HTR-8/SVneo (cell line): ENCODE data around the gene RGS7.

ENCODE experiments used
- DNase-seq: peaks from one replicate; pipeline ENCODE4 v3.0.0; 2011; ENCODE audit warnings: low spot score, mixed read lengths; ENCODE audit not compliant: insufficient read length
- FAIRE-seq: peaks from 2 replicates; lab custom pipeline; 2011; peaks lifted over from hg19 to GRCh38; lab: Jason Lieb, UNC

The RGS7 gene

DNA sequence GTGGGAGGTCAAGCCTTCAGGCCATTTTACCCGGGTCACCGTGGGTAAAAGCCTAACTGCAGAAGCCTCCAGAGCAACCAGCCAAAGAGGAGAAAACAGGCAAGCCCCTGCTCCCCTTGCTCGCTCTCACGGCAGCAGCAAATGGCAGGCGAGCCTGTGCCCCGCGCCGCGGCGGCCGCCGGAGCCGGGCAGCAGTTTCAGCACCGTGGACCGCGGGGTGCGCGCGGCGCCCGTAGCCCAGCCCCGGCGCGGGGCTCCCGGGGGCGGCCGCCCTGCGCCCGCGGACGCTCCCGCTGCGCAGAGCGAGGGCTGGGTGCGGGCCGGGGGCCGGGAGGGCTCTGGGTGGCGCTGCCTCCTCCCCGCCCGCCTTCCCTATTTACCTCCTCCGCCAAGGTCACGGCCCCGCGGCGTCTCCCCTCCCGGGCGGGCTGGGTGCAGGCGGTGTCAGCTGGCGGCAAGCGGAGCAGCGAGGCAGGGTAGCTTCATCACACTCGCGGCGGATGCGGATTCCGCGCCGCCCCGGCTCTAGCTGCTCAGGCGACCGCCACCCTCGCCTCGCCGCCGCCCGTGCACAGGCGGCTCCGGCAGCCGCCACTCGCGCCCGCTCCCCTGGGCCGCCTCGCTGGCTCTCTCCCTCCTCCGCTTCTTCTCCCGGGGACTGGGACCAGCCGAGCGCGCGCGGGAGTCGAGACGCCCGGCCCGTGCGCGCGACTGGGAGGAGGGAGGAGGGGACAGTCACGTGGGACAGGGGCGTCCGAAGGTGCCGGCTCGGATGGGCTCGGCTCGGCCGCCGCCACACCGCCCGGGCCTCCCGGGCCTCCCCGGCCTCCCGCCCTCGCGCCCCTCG lies at the start of gene RGS7:
Gene RGS7, minus strand, starts transcription at position 687 of the 847 bp plus-strand sequence.
- DNase-seq, result peak; percentile 83
- peak; percentile 81 for FAIRE-seq

DNA sequence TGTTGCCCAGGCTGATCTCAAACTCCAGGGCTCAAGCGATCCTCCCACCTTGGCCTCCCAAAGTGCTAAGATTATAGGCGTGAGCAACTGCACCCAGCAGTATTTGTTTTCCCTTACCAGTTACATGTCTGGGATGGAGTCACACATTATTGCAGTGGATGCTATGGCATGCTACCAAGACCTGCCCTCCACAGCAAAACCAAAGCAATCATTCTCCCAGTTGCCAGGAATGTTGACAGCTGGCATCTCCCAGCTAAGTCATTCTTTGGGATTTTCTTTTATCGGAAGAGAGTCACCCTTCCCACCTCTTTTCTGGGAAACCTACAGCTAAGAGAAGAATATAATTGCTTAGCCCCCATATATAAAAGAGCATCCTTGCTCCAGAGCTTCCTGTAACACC lies 49.4 kb upstream of the RGS7 start:
- FAIRE-seq, result no peak
- no peak for DNase-seq

DNA sequence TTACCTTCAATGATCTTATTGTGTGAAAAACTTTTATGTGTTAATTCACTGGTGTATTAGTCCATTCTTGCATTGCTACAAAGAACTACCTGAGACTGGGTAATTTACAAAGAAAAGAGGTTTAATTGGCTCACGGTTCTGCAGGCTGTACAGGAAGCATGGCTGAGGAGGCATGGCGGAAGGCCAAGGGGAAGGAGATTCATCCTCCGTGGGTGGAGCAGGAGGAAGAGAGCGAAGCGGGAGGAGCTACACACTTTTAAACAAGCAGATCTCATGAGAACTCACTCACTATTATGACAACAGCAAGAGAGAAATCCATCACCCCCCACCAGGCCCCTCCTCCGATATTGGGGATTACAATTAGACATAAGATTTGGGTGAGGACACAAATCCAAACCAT lies 44.2 kb upstream of the RGS7 start:
- FAIRE-seq (no peak), DNase-seq (no peak)

DNA sequence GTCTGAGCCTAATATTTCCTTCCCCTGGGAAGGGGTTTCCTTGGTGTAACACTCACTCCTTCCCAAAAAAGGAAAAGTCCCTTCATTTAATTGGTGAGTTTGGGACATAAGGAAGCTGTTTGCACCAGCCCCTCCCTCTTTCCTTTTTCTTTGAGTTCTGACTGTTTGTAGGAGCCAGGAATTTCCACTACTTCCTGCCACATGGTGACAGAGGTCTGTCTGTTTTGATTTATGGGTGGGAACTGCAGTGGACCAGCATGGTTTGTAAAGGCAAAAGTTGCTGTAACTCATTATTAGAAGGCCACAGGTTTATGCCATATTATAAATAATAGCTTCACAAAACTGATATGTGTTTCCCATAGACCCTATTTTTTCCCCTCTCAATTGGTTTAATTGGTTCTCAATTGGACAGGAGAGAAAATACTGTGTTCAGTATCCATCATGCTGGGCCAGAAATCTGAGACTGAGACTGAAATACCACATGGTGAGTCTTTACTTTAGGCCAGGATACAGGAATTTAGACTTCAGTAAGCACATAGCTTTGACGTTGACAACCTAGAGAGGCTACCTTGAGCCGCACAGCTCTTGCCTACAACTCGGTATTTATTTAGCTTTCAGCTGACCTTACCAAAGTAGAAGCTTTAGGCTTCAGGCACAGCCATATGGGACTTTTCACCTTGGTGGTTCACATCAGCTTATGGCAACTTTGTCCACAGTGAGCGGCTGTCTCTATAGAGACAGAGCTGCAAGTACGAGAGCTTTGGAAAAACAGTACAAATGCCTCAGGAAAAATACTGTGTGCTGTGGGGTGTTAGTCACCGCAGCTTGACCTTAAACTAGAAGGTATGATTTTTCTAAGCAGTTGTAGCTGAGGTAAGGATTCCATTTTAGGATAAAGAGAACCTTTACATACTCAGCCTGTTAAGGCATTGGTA lies 40.0 kb upstream of the RGS7 start:
- DNase-seq, result peak; percentile 31
- FAIRE-seq, result peak; percentile 60

DNA sequence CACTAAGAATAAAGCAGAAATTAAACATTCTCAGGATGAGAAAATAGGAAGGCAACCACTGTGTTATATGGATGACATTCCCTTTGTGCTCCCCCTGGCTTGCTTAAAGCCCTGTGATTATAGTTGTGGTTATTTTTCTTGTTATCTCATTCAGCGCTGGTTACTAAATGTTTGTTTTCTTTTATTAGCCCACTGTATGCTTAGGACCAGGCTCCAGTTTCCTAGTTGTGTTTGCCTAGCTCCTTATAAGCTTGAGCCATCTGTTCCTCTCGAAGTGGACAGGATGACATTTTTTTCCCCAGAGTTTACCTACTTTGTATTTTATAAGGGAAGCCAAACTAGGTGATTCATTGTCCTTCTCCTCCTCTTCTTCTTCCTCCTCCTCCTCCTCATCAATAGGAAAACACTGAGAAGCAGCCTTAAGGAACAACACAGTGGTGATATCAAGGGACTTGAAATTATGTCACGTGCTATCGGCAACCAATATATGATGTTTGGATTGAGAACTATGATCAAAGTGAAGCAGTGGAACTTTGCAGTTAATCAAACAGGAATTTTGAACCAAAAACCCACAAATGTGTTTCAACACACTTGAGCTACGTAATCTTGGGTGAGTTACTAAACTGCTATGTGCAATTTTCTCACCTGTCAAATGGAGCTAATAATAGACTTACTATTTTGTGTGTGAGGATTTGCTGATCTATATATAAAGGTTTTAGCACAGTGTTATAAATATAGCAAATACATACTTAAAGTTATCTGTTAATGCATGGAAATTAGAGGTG lies 35.1 kb upstream of the RGS7 start:
- FAIRE-seq (no peak), DNase-seq (no peak)

DNA sequence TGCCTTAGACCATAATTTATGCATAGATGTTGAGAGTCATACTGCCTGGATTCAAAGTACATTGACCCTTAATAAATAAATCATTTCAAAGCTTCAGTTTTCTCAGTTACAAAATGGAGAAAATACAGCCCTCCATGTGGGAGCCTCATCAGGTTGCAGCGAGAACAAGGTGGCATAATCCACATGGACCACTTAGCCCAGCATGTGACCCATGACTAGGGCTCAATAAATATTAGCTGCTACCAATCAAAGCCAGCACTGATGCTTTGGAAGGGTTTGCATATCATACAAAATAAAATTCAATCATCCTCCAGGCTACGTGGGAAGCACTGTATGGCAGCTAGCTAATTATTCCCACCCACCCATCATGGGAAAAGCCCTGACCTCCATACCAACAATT lies 33.5 kb upstream of the RGS7 start:
- FAIRE-seq (no peak), DNase-seq (no peak)

DNA sequence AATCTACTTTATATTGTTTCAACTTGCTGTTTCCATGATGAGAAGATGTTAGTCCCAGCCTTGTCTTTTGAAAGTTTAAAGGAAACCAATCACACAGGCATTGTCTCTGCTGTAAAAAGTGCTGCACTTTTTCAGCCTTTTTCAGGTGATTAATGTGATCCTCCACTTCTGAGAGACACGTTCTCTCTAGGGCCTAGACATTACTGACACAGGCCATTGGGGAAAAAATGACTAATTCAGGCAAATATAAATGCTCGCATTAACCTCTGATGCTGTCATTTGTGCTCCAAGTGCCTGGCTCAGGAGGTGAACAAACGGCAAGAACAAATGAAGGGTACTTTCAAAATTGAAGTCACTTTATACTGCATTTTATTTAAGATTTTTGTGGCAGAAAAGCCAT lies 32.4 kb upstream of the RGS7 start:
- FAIRE-seq (no peak), DNase-seq (no peak)

DNA sequence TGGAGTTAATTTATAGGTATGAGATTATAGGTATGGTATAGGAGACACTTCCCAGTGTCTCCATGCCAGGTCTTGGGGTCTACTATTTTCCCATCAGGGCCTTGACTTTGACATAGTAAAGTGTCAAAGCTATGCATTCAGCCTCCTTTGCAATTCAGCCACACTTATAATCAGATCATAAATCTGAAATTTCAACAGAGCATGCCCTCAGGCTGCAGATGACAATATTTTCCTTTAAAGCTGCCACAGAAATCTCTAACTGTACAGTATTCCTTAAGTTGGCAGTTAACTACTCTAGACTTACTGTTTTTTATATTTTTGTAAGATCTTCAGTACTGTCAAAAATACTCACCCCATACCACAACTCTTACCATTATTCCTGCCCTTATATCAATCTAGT lies 30.2 kb upstream of the RGS7 start:
- DNase-seq, result no peak

DNA sequence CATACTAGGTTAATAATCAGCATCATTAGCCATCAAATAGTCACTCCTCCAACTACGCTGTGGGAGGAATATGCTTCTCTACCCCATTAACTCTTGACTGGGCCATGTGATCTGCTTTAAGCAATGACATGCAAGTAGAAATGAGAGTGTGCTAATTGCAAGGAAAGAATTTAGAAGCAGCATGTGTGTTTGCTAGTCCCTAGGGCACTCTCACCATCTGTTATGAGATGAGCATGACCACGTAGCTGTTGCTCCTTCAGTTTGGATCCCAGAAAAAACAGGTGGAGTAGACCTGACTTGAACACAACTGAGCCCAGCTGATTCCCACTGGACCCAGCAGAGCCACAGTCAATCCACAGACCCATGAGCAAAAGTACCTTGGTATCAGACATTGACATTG lies 19.7 kb upstream of the RGS7 start:
- FAIRE-seq, result no peak
- no peak for DNase-seq

More for the DNA sequence above, 30.2 kb upstream of the RGS7 start:
- FAIRE-seq, result no peak

DNA sequence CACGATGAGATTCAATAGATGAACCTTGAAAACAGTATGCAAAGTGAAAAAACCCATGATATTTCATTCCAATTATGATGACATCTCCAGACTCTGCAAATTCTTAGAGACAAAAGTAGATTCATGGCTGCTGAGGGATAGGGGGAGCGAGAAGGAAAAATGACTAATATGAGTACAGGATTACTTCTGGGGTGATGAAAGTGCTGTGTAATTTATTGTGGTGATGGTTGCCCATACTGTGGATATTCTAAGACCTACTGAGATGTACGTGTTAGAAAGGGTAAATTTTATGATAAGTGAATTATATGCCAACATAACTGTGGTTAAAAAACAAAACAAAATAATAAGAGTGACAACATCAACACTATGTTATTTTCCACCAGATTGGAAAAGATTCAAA lies 18.9 kb upstream of the RGS7 start:
- no peak for FAIRE-seq
- DNase-seq, result no peak

DNA sequence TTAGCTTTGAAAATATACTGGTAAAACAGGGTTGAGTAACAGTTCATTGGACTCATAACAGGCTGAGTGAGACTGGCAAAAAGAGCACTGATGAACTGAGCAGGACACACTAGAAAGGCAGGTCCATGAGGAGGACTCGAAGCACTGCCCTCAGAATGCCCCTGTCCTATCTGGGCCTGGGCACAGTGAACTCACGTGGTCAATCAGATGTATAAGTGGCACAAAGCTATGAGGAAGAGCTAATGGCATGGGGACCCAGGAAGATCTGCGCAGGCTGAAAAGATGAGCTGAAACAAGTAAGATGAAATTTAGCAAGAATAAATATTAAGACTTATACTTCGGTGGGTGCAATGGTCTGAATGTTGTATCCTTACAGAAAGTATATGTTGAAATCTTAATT lies 9.2 kb upstream of the RGS7 start:
- DNase-seq, result no peak
- no peak for FAIRE-seq

DNA sequence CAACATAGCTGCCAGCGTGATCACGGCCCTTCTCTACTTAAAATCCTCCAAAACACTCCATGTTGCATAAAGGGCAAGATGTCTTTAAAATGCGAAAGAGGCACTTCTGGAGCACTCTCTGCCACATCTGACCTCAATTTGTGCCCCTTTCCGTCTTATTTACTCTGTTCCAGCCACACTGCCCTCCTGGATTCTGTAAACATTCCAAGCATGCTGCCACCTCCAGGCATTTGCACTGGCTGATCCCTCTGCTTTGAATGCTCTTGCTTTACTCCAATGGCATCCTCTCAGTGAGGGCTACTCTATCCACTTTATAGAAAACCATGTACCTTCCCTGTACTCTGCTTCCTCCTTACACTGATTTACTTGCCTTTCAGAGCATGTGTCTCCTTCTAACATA lies 5.3 kb upstream of the RGS7 start:
- DNase-seq (no peak), FAIRE-seq (no peak)

DNA sequence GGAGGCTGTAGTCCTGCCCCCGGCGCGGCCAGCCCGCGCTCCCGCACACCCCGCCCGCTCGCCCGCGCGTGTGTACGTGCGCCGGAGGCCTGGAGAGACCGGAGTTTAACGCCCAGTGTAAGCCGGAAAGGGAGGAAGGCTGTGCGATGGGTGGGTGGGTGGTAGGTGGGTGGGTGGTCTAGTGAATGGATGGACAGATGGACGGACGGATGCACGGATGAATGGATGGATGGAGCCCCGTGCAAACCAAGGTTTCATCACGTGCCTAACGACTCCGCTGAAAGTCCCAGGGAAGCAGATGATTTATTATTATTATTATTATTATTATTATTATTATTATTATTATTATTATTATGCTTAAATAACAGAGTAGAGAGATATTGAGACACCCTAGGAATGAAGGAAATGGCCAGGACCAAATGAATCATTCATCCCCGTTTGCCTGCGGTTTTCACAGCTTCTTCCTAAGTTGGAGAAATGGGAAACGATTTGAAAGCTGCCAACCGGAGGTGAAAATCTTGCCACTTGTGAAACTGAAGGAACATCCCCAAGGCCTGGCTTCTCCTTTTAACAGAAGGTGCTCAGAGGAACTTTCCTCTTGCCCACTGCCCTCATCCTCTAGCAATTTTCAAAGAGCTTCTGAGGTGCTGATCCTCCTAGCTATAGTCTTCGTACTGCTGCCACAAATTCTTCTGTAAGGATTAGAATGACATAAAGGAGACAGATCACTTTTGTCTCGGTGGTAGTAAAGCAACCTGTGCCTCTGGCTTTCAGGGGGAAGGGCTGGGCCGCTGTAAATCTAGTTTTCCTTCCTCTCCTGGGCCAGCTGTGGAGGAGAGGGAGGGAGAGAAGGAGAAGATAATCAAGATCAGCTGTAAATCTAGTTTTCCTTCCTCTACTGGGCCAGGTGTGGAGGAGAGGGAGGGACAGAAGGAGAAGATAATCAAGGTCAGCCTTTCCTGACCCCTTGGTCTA lies 648 bp upstream of the RGS7 start:
- no peak for FAIRE-seq
- no peak for DNase-seq

DNA sequence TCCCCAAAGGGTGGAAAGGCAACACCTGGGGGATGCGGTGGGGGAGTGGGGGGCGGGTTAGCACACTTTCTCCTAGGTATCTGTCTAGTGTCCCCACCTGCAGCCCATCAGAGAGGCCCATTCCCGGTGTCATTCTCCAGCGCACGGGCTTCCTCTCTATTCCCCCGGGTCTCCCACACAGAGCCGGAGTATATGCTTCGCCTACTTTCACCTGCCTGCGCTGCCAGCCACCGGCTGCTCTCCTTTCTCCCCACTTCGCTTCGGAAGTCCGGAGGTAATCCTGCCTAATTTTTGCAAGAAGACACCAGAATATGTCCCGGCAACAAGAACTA lies 852 bp downstream of the RGS7 start:
- DNase-seq (no peak), FAIRE-seq (no peak)

DNA sequence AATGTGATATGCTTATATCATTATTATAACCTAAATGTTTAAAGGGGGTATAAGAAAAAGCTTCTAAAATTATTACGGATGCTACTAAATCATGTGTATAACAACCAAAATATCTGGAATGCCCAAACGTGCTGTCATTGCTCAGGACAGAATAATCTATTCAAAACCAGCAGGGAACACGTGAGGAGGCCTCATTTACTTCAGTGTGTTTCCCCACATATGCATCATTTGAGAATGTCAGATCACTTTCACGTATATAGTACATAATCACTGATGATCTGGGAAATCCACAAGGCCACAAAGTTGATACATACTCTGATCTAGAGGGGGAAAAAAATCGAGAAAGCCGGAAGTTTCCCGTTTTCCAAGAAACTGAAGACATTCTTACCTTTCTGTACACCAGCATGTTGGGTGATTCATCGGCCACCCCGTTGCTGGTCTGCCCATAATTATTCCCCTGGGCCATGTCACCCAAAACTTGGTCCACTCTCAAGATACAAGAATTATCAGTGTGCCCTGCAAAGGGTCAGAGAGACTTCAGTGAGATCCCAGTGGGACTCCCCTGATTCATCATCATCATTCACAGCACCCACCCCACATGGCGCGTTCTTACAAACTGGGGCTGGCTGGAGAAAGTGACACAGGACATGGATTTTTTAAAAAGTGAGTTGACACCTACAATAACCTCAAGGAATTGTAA lies 1.5 kb downstream of the RGS7 start:
- FAIRE-seq, result no peak

DNA sequence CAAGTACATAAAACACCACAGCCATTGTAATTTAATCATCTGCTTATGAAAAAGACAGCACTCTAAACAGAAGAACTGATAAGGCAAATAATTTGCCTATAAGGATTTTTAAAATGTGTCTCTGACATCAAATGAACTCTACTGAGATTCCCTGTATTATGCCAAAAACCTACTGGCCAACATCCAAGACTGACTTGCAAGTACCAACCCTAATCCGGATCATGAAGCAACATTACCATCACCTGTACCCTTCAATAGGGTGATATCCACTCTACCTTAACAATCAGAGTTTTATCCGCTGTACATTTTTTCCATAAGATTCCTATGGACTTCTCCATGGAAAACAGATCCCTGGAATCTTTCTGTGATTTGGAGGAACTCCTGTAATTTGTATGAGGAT lies 4.6 kb downstream of the RGS7 start:
- FAIRE-seq, result no peak
- no peak for DNase-seq

More for the DNA sequence above, 1.5 kb downstream of the RGS7 start:
- no peak for DNase-seq

DNA sequence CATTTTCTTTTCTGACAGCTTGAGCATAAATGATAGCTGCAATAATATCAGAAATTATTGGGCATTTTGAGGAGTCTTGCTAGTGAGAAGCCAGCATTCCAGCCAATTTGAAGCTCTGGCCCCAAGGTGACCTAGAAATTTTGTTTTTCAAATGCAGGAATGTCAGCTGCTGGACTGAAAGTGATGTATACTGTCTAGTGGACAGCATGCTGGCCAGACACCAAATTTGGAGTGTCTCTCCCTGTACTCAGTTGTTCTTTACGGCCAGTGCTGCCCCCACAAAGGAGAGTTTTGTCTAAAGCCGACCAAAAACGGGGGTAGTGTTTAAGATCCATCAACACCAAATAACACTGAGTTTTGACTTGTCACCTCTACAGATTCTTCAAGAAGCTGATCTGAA lies 5.2 kb downstream of the RGS7 start:
- DNase-seq (no peak), FAIRE-seq (no peak)

DNA sequence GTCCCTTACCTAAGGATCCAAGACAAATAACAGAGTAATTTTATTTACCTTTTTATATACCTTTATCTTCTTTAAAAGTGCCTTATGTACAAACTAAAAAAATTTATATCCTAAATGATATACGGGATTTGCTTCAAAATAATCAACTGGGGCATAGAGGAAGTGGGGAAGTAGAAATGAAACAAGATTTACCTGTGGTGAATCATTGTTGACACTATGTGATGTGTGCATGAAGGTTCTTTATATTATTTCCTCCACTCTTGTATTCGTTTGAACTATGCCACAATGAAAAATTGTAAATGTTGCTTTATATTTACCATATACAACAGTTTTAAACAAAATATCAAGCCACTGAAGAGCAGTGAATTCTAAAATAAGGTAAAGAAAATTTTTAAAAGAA lies 13.0 kb downstream of the RGS7 start:
- FAIRE-seq (no peak), DNase-seq (no peak)

DNA sequence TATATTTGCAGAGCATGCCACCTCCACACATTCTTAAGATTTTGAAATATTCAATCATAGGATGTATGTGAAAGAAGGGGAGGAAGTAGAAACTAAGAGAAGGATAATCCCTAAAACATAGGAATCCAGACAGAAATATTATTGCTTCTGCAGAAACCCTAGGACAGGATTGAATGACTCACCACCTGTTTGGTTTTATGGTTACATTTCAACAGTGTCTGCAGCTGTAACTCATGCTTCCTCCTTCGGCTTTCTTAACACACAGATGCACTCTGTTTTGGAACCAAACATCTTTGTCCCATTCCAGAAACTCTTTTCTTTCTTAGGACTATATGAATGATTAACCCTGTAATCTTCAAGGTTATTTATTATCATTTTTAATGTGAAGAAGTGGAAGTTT lies 20.7 kb downstream of the RGS7 start:
- DNase-seq (peak; percentile 31), FAIRE-seq (no peak)
